Panc1 (cell line): ENCODE results near the gene MAGI2. TPM values are rescaled to one million over a fixed set of nuclear protein-coding genes. Genes with fewer than 3 reads are reported as not detected.

Source experiments
- ATAC-seq: fragments of 200-7000 bp; cut with Tn5 transposase; 2 replicates; pipeline ENCODE4 v1.9.1; 2020; ENCODE audit warnings: mild to moderate bottlenecking, moderate library complexity
- BruUV-seq: library from RNA; stranded (reverse); fragments of 400-500 nt; replicated peaks from 2 replicates; lab custom pipeline; 2021; lab: Mats Ljungman, UMichigan
- CTCF ChIA-PET: fragments of 300-600 bp; sonication (Branson Sonifier 250); formaldehyde crosslinking; loops from one replicate; lab custom pipeline; 2022; ENCODE audit warnings: antibody characterized with exemption; lab: Charles Lee
- POLR2A ChIA-PET: fragments of 300-600 bp; sonication (Branson Sonifier 250); formaldehyde crosslinking; loops from one replicate; lab custom pipeline; 2022; ENCODE audit warnings: antibody characterized with exemption; lab: Charles Lee
- DNase-seq: peaks from one replicate; pipeline ENCODE4 v3.0.0-alpha.2; 2010; ENCODE audit warnings: low read depth, low spot score
- H3K27ac ChIP-seq: 2 replicates; pipeline ENCODE4 v1.5.1; 2011; ENCODE audit warnings: mild to moderate bottlenecking, low read length, inconsistent platforms
- H3K27me3 ChIP-seq: fragments of 200-500 bp; sonication (Bioruptor generic); 2 replicates; pipeline ENCODE4 v1.6.0; 2014; ENCODE audit warnings: low read length, inconsistent platforms; ENCODE audit not compliant: control insufficient read depth, insufficient read depth
- H3K36me3 ChIP-seq: fragments of 200-500 bp; sonication (Bioruptor generic); 2 replicates; pipeline ENCODE4 v1.5.1; 2014; ENCODE audit warnings: inconsistent platforms, mild to moderate bottlenecking, low read length, moderate library complexity; ENCODE audit not compliant: control insufficient read depth, insufficient read depth
- H3K4me1 ChIP-seq: 2 replicates; pipeline ENCODE4 v1.5.1; 2011; ENCODE audit warnings: inconsistent platforms, mild to moderate bottlenecking, low read length, moderate library complexity; ENCODE audit not compliant: control insufficient read depth, insufficient read depth
- H3K4me3 ChIP-seq, 2 experiments: 2 replicates each; pipeline ENCODE4 v1.5.1; 2011 to 2012; ENCODE audit warnings: low read depth in 2 of 2, low read length in 2 of 2, mild to moderate bottlenecking in 2 of 2, inconsistent platforms in 1 of 2, moderate library complexity in 1 of 2
- H3K9me3 ChIP-seq: fragments of 200-500 bp; sonication (Bioruptor generic); 2 replicates; pipeline ENCODE4 v1.5.1; 2014; ENCODE audit warnings: low read depth, mild to moderate bottlenecking, inconsistent platforms, low read length, moderate library complexity; ENCODE audit not compliant: control insufficient read depth, insufficient read depth
- POLR2AphosphoS5 ChIP-seq: IDR thresholded peaks from 2 replicates; pipeline ENCODE4 v1.6.1; 2012; ENCODE audit warnings: mild to moderate bottlenecking, low read depth, low read length, moderate library complexity
- SIN3A ChIP-seq: IDR thresholded peaks from 2 replicates; pipeline ENCODE4 v1.6.1; 2012; ENCODE audit warnings: low read depth, mild to moderate bottlenecking, low read length, moderate library complexity, borderline replicate concordance; ENCODE audit not compliant: insufficient read depth
- TCF7L2 ChIP-seq: IDR thresholded peaks from 2 replicates; pipeline ENCODE4 v1.6.1; 2011; ENCODE audit warnings: mild to moderate bottlenecking, low read depth, low read length, inconsistent platforms
- in situ Hi-C: cut with HindIII; loops from 2 replicates; pipeline ENCODE4 v1.10.0; 2016; ENCODE audit warnings: low sequenced_read_pairs, low pct_unique_long_range_greater_than_20kb
- intact Hi-C: fragments of 100-400 bp; cut with micrococcal nuclease; formaldehyde crosslinking; loops from one replicate; pipeline ENCODE4 v1.10.0; 2022; ENCODE audit not compliant: unreplicated experiment
- total RNA-seq: library from RNA; stranded (reverse); gene quantifications from one replicate; pipeline ENCODE4 v1.2.1, GENCODE V29; 2021; ENCODE audit not compliant: unreplicated experiment
- TF ChIP-seq, protein P1 (sequence below): fragments of 450-650 bp; IDR thresholded peaks from 2 replicates; pipeline ENCODE4 v1.5.1; 2017; ENCODE audit warnings: mild to moderate bottlenecking
- TF ChIP-seq, protein P2 (sequence below), 2 experiments: IDR thresholded peaks; 2 replicates each; pipeline ENCODE4 v1.6.1; 2011 to 2012; ENCODE audit warnings: low read depth in 2 of 2, control low read depth in 1 of 2, low read length in 1 of 2, mild to moderate bottlenecking in 1 of 2, moderate library complexity in 1 of 2; ENCODE audit not compliant: insufficient read depth in 1 of 2

MAGI2 gene
- total RNA-seq, 1 experiment from 2014 or later: 5.4 TPM

DNA sequence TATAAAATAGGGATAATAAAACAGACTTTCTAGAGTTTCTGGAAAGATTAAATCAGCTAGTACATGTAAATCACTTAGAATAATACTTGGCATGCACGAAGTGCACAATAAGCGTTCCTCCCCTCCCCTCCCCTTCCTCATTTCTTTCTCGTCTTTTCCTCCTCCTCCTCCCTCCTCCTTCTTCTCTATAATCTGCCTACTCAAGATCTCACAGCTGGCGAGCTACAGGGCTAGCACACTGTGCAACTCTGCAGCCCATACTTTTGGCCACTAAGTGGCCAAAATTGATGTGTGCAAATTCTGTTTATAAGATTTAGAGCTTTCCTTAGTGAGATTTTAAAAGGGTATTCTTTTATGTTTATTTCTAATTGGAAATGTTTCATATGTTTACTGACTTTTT, 1089.6 kb downstream of the MAGI2 start:
- POLR2A ChIA-PET: interaction anchor here (0.6 kb wide), 1 partner anchor 374 kb away, joined by 3 read pairs; no protein-coding TSS in a partner anchor
- H3K4me3 ChIP-seq: no peak overlapping the region
- no TSS peak for BruUV-seq
- H3K27me3 ChIP-seq: no peaks in the 10 kb centered on the region
- TF ChIP-seq, protein P1, sequence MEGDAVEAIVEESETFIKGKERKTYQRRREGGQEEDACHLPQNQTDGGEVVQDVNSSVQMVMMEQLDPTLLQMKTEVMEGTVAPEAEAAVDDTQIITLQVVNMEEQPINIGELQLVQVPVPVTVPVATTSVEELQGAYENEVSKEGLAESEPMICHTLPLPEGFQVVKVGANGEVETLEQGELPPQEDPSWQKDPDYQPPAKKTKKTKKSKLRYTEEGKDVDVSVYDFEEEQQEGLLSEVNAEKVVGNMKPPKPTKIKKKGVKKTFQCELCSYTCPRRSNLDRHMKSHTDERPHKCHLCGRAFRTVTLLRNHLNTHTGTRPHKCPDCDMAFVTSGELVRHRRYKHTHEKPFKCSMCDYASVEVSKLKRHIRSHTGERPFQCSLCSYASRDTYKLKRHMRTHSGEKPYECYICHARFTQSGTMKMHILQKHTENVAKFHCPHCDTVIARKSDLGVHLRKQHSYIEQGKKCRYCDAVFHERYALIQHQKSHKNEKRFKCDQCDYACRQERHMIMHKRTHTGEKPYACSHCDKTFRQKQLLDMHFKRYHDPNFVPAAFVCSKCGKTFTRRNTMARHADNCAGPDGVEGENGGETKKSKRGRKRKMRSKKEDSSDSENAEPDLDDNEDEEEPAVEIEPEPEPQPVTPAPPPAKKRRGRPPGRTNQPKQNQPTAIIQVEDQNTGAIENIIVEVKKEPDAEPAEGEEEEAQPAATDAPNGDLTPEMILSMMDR: no peak
- TF ChIP-seq TCF7L2 (no peak), SIN3A (no peak), POLR2AphosphoS5 (no peak)
- TF ChIP-seq, protein P2, sequence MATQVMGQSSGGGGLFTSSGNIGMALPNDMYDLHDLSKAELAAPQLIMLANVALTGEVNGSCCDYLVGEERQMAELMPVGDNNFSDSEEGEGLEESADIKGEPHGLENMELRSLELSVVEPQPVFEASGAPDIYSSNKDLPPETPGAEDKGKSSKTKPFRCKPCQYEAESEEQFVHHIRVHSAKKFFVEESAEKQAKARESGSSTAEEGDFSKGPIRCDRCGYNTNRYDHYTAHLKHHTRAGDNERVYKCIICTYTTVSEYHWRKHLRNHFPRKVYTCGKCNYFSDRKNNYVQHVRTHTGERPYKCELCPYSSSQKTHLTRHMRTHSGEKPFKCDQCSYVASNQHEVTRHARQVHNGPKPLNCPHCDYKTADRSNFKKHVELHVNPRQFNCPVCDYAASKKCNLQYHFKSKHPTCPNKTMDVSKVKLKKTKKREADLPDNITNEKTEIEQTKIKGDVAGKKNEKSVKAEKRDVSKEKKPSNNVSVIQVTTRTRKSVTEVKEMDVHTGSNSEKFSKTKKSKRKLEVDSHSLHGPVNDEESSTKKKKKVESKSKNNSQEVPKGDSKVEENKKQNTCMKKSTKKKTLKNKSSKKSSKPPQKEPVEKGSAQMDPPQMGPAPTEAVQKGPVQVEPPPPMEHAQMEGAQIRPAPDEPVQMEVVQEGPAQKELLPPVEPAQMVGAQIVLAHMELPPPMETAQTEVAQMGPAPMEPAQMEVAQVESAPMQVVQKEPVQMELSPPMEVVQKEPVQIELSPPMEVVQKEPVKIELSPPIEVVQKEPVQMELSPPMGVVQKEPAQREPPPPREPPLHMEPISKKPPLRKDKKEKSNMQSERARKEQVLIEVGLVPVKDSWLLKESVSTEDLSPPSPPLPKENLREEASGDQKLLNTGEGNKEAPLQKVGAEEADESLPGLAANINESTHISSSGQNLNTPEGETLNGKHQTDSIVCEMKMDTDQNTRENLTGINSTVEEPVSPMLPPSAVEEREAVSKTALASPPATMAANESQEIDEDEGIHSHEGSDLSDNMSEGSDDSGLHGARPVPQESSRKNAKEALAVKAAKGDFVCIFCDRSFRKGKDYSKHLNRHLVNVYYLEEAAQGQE (IDR thresholded peaks at IDR 0.05; ENCODE audit: insufficient read depth in 1 of 2, low read depth in 2 of 2, low read length in 1 of 2): no peak
- no peaks in the 10 kb centered on the region for H3K4me1 ChIP-seq
- CTCF ChIA-PET: no interaction called here
- intact Hi-C loops (no loop called here), in situ Hi-C loops (no loop called here)
- ATAC-seq (no peak), DNase-seq (no peak)
- H3K27ac ChIP-seq: no peak overlapping the region
- no peaks in the 10 kb centered on the region for H3K36me3 ChIP-seq
- H3K9me3 ChIP-seq: no peaks in the 10 kb centered on the region

DNA sequence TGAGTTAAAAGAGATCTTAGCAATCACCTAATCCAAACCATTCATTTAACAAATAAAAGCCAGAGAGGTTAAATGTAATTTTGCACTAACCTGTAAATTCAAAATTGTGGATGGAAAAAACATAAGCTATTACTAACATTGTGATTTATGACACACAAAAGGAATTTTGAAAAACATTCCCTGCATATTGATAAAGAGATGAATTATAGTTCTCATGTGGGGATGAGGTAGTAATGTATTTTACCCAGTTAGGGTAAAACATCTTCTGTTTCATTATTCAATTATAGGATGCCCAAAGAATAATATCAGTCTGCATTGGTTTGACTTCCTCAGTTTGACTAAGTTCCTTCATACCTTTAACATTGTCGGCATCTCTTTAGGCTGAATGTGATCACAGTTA, 1093.6 kb downstream of the MAGI2 start:
- POLR2A ChIA-PET: no interaction called here
- BruUV-seq: no TSS peak

More for the DNA sequence above, 1093.6 kb downstream of the MAGI2 start:
- in situ Hi-C loops: no loop called here
- H3K27ac ChIP-seq: no peak overlapping the region
- no peak overlapping the region for H3K4me3 ChIP-seq
- H3K27me3 ChIP-seq: no peaks in the 10 kb centered on the region
- intact Hi-C loops: no loop called here
- no peaks in the 10 kb centered on the region for H3K9me3 ChIP-seq
- no peak for ATAC-seq
- no peak for DNase-seq
- CTCF ChIA-PET: no interaction called here
- no peaks in the 10 kb centered on the region for H3K36me3 ChIP-seq
- no peaks in the 10 kb centered on the region for H3K4me1 ChIP-seq
- TF ChIP-seq, protein P1: no peak
- no peak for TF ChIP-seq SIN3A
- TF ChIP-seq POLR2AphosphoS5: no peak
- TF ChIP-seq, protein P2 (IDR thresholded peaks at IDR 0.05; ENCODE audit: insufficient read depth in 1 of 2, low read depth in 2 of 2, low read length in 1 of 2): no peak
- no peak for TF ChIP-seq TCF7L2
